ENCODE measurements around the gene TRIOBP.
A peak's percentile ranks its signal among the peaks of the same experiment; 100 is the strongest.

The TRIOBP gene

GRCh38 chr22:37744589-37744988 is 47.7 kb downstream of the TRIOBP start:
- no peaks in the 10 kb centered on the region for H3K9me3 ChIP-seq (ENCODE audit: control insufficient read depth in 2 of 2, low read length in 2 of 2)
- no peaks in the 10 kb centered on the region for H3K27me3 ChIP-seq (ENCODE audit: control insufficient read depth in 2 of 2, insufficient read depth in 2 of 2, low read length in 2 of 2)
- no peak overlapping the region for H3K27ac ChIP-seq (ENCODE audit: low read depth in 2 of 2, low read length in 2 of 2)
- peaks cover 35 to 42% of the 10 kb centered on the region in 2 donors for H3K4me1 ChIP-seq (ENCODE audit: control insufficient read depth in 2 of 2, insufficient read depth in 2 of 2, low read length in 2 of 2)
- H3K4me3 ChIP-seq (ENCODE audit: low read length in 2 of 2): no peak overlapping the region
- no peaks in the 10 kb centered on the region for H3K36me3 ChIP-seq (ENCODE audit: control insufficient read depth in 2 of 2, insufficient read depth in 2 of 2, low read length in 2 of 2)
- no peak overlapping the region for H3K9ac ChIP-seq (ENCODE audit: low read depth in 1 of 2, low read length in 2 of 2)

- Histone ChIP-seq H3K36me3 (ENCODE audit: control insufficient read depth in 2 of 2, insufficient read depth in 2 of 2, low read length in 2 of 2) (no peaks in the 10 kb centered on the region), H3K27me3 (ENCODE audit: control insufficient read depth in 2 of 2, insufficient read depth in 2 of 2, low read length in 2 of 2) (no peaks in the 10 kb centered on the region), H3K4me1 (ENCODE audit: control insufficient read depth in 2 of 2, insufficient read depth in 2 of 2, low read length in 2 of 2) (peaks cover 41 to 44% of the 10 kb centered on the region in 2 donors), H3K27ac (ENCODE audit: low read depth in 2 of 2, low read length in 2 of 2) (peak overlapping the region; percentile 93 to 94), H3K4me3 (ENCODE audit: low read length in 2 of 2) (peak overlapping the region; percentile 83 to 91), H3K9me3 (ENCODE audit: control insufficient read depth in 2 of 2, low read length in 2 of 2) (no peaks in the 10 kb centered on the region), H3K9ac (ENCODE audit: low read depth in 1 of 2, low read length in 2 of 2) (peak overlapping the region; percentile 91 to 99)
These were observed 48.9 kb downstream of the TRIOBP start for GRCh38 chr22:37745548-37746365.

GRCh38 chr22:37746366-37747079 is 49.7 kb downstream of the TRIOBP start:
- no peaks in the 10 kb centered on the region for H3K27me3 ChIP-seq (ENCODE audit: control insufficient read depth in 2 of 2, insufficient read depth in 2 of 2, low read length in 2 of 2)
- peak overlapping the region; percentile 91 to 99 for H3K9ac ChIP-seq (ENCODE audit: low read depth in 1 of 2, low read length in 2 of 2)
- H3K4me3 ChIP-seq (ENCODE audit: low read length in 2 of 2): peak overlapping the region; percentile 83 to 91
- no peaks in the 10 kb centered on the region for H3K36me3 ChIP-seq (ENCODE audit: control insufficient read depth in 2 of 2, insufficient read depth in 2 of 2, low read length in 2 of 2)
- peak overlapping the region; percentile 93 to 94 for H3K27ac ChIP-seq (ENCODE audit: low read depth in 2 of 2, low read length in 2 of 2)
- no peaks in the 10 kb centered on the region for H3K9me3 ChIP-seq (ENCODE audit: control insufficient read depth in 2 of 2, low read length in 2 of 2)
- H3K4me1 ChIP-seq (ENCODE audit: control insufficient read depth in 2 of 2, insufficient read depth in 2 of 2, low read length in 2 of 2): peaks cover 42 to 44% of the 10 kb centered on the region in 2 donors

- H3K9me3 ChIP-seq (ENCODE audit: control insufficient read depth in 2 of 2, low read length in 2 of 2): no peaks in the 10 kb centered on the region
- H3K9ac ChIP-seq (ENCODE audit: low read depth in 1 of 2, low read length in 2 of 2): peak overlapping the region; percentile 91 to 99
- no peaks in the 10 kb centered on the region for H3K27me3 ChIP-seq (ENCODE audit: control insufficient read depth in 2 of 2, insufficient read depth in 2 of 2, low read length in 2 of 2)
- peak overlapping the region; percentile 83 to 91 for H3K4me3 ChIP-seq (ENCODE audit: low read length in 2 of 2)
- no peaks in the 10 kb centered on the region for H3K36me3 ChIP-seq (ENCODE audit: control insufficient read depth in 2 of 2, insufficient read depth in 2 of 2, low read length in 2 of 2)
- peak overlapping the region; percentile 93 to 94 for H3K27ac ChIP-seq (ENCODE audit: low read depth in 2 of 2, low read length in 2 of 2)
- peaks cover 46 to 48% of the 10 kb centered on the region in 2 donors for H3K4me1 ChIP-seq (ENCODE audit: control insufficient read depth in 2 of 2, insufficient read depth in 2 of 2, low read length in 2 of 2)
These were observed 50.3 kb downstream of the TRIOBP start for GRCh38 chr22:37747080-37747714.

GRCh38 chr22:37747715-37748100 is 50.9 kb downstream of the TRIOBP start:
- peaks cover 49 to 51% of the 10 kb centered on the region in 2 donors for H3K4me1 ChIP-seq (ENCODE audit: control insufficient read depth in 2 of 2, insufficient read depth in 2 of 2, low read length in 2 of 2)
- H3K27ac ChIP-seq (ENCODE audit: low read depth in 2 of 2, low read length in 2 of 2): peak overlapping the region; percentile 93 to 94
- H3K4me3 ChIP-seq (ENCODE audit: low read length in 2 of 2): peak overlapping the region; percentile 83 to 91

GRCh38 chr22:37748659-37749058 is 51.8 kb downstream of the TRIOBP start:
- Histone ChIP-seq H3K4me3 (ENCODE audit: low read length in 2 of 2) (no peak overlapping the region), H3K27me3 (ENCODE audit: control insufficient read depth in 2 of 2, insufficient read depth in 2 of 2, low read length in 2 of 2) (no peaks in the 10 kb centered on the region), H3K4me1 (ENCODE audit: control insufficient read depth in 2 of 2, insufficient read depth in 2 of 2, low read length in 2 of 2) (peaks cover 57% of the 10 kb centered on the region in 2 donors), H3K36me3 (ENCODE audit: control insufficient read depth in 2 of 2, insufficient read depth in 2 of 2, low read length in 2 of 2) (peaks cover 0 to 2% of the 10 kb centered on the region in 2 donors), H3K27ac (ENCODE audit: low read depth in 2 of 2, low read length in 2 of 2) (no peak overlapping the region), H3K9ac (ENCODE audit: low read depth in 1 of 2, low read length in 2 of 2) (no peak overlapping the region), H3K9me3 (ENCODE audit: control insufficient read depth in 2 of 2, low read length in 2 of 2) (no peaks in the 10 kb centered on the region)

More at GRCh38 chr22:37747715-37748100, 50.9 kb downstream of the TRIOBP start:
- Histone ChIP-seq H3K36me3 (ENCODE audit: control insufficient read depth in 2 of 2, insufficient read depth in 2 of 2, low read length in 2 of 2) (no peaks in the 10 kb centered on the region), H3K27me3 (ENCODE audit: control insufficient read depth in 2 of 2, insufficient read depth in 2 of 2, low read length in 2 of 2) (no peaks in the 10 kb centered on the region), H3K9me3 (ENCODE audit: control insufficient read depth in 2 of 2, low read length in 2 of 2) (no peaks in the 10 kb centered on the region), H3K9ac (ENCODE audit: low read depth in 1 of 2, low read length in 2 of 2) (peak overlapping the region; percentile 1 to 34)

- Histone ChIP-seq H3K9ac (ENCODE audit: low read depth in 1 of 2, low read length in 2 of 2) (no peak overlapping the region), H3K9me3 (ENCODE audit: control insufficient read depth in 2 of 2, low read length in 2 of 2) (no peaks in the 10 kb centered on the region), H3K27me3 (ENCODE audit: control insufficient read depth in 2 of 2, insufficient read depth in 2 of 2, low read length in 2 of 2) (no peaks in the 10 kb centered on the region), H3K4me3 (ENCODE audit: low read length in 2 of 2) (no peak overlapping the region), H3K27ac (ENCODE audit: low read depth in 2 of 2, low read length in 2 of 2) (no peak overlapping the region), H3K4me1 (ENCODE audit: control insufficient read depth in 2 of 2, insufficient read depth in 2 of 2, low read length in 2 of 2) (peaks cover 59 to 61% of the 10 kb centered on the region in 2 donors), H3K36me3 (ENCODE audit: control insufficient read depth in 2 of 2, insufficient read depth in 2 of 2, low read length in 2 of 2) (peaks cover 0 to 2% of the 10 kb centered on the region in 2 donors)
These were observed 52.4 kb downstream of the TRIOBP start for GRCh38 chr22:37749226-37749625.

- Histone ChIP-seq H3K4me1 (ENCODE audit: control insufficient read depth in 2 of 2, insufficient read depth in 2 of 2, low read length in 2 of 2) (peaks cover 58 to 60% of the 10 kb centered on the region in 2 donors), H3K9ac (ENCODE audit: low read depth in 1 of 2, low read length in 2 of 2) (no peak overlapping the region), H3K36me3 (ENCODE audit: control insufficient read depth in 2 of 2, insufficient read depth in 2 of 2, low read length in 2 of 2) (peaks cover 3 to 9% of the 10 kb centered on the region in 2 donors), H3K27ac (ENCODE audit: low read depth in 2 of 2, low read length in 2 of 2) (peak overlapping the region in 1 of 2 donors; percentile 86), H3K4me3 (ENCODE audit: low read length in 2 of 2) (no peak overlapping the region), H3K27me3 (ENCODE audit: control insufficient read depth in 2 of 2, insufficient read depth in 2 of 2, low read length in 2 of 2) (no peaks in the 10 kb centered on the region), H3K9me3 (ENCODE audit: control insufficient read depth in 2 of 2, low read length in 2 of 2) (no peaks in the 10 kb centered on the region)
These were observed 53.2 kb downstream of the TRIOBP start for GRCh38 chr22:37749831-37750595.

- Histone ChIP-seq H3K27me3 (ENCODE audit: control insufficient read depth in 2 of 2, insufficient read depth in 2 of 2, low read length in 2 of 2) (no peaks in the 10 kb centered on the region), H3K9me3 (ENCODE audit: control insufficient read depth in 2 of 2, low read length in 2 of 2) (no peaks in the 10 kb centered on the region), H3K27ac (ENCODE audit: low read depth in 2 of 2, low read length in 2 of 2) (peak overlapping the region; percentile 51 to 86), H3K36me3 (ENCODE audit: control insufficient read depth in 2 of 2, insufficient read depth in 2 of 2, low read length in 2 of 2) (peaks cover 9 to 16% of the 10 kb centered on the region in 2 donors), H3K9ac (ENCODE audit: low read depth in 1 of 2, low read length in 2 of 2) (peak overlapping the region in 1 of 2 donors; percentile 14), H3K4me1 (ENCODE audit: control insufficient read depth in 2 of 2, insufficient read depth in 2 of 2, low read length in 2 of 2) (peaks cover 53 to 54% of the 10 kb centered on the region in 2 donors), H3K4me3 (ENCODE audit: low read length in 2 of 2) (no peak overlapping the region)
These were observed 53.8 kb downstream of the TRIOBP start for GRCh38 chr22:37750596-37751162.
